GM12878 (cell line): ENCODE results near the gene THAP10. TPM values are rescaled to one million over a fixed set of nuclear protein-coding genes. Genes with fewer than 3 reads are reported as not detected.

Source experiments
- ATAC-seq: fragments of 200-7000 bp; cut with Tn5 transposase; 3 replicates; pipeline ENCODE4 v1.9.1; 2020; ENCODE audit warnings: mild to moderate bottlenecking, moderate library complexity
- BruUV-seq: library from RNA; stranded (reverse); fragments of 400-500 nt; replicated peaks from 2 replicates; lab custom pipeline; 2021; lab: Mats Ljungman, UMichigan
- CTCF ChIA-PET: fragments of 300-600 bp; sonication (Branson Sonifier 250); formaldehyde crosslinking; extraction: SDS; loops from one replicate; lab custom pipeline; 2021; ENCODE audit warnings: inconsistent platforms; lab: Yijun Ruan, JAX
- POLR2A ChIA-PET: fragments of 350-600 bp; formaldehyde crosslinking; extraction: SDS; loops from one replicate; lab custom pipeline; 2021; ENCODE audit warnings: inconsistent platforms; lab: Charles Lee
- RAD21 ChIA-PET: fragments of 300-600 bp; sonication (Branson Sonifier 250); formaldehyde crosslinking; loops from one replicate; lab custom pipeline; 2023; ENCODE audit warnings: antibody characterized with exemption; ENCODE audit not compliant: unreplicated experiment; lab: Charles Lee
- SMC1A ChIA-PET: fragments of 300-600 bp; sonication (Branson Sonifier 250); formaldehyde crosslinking; loops from one replicate; lab custom pipeline; 2023; ENCODE audit not compliant: unreplicated experiment, uncharacterized antibody; lab: Charles Lee
- DNase-seq: peaks from one replicate; pipeline ENCODE4 v3.0.0-alpha.2; 2011; ENCODE audit warnings: low read depth, low spot score
- FAIRE-seq: peaks from 3 replicates; lab custom pipeline; 2011; peaks lifted over from hg19 to GRCh38; lab: Jason Lieb, UNC
- H2AFZ ChIP-seq: 2 replicates; pipeline ENCODE4 v1.6.0; 2011; ENCODE audit warnings: low read depth, low read length, control low read depth; ENCODE audit not compliant: control insufficient read depth
- H3K27ac ChIP-seq: 2 replicates; pipeline ENCODE4 v1.5.1; 2011; ENCODE audit warnings: control low read depth; ENCODE audit not compliant: control insufficient read depth, insufficient read depth
- H3K27me3 ChIP-seq, 2 experiments: replicated peaks in 1 of 2; 2 replicates each; pipeline versions ENCODE4 v1.6.0 to v1.6.1; 2011; ENCODE audit warnings: low read length in 1 of 2; ENCODE audit not compliant: control insufficient read depth in 2 of 2, insufficient read depth in 2 of 2
- H3K36me3 ChIP-seq, 2 experiments: 2 replicates each; pipeline ENCODE4 v1.5.1; 2011; ENCODE audit warnings: low read length in 1 of 2; ENCODE audit not compliant: control insufficient read depth in 2 of 2, insufficient read depth in 2 of 2
- H3K4me1 ChIP-seq: 2 replicates; pipeline ENCODE4 v1.6.1; 2011; ENCODE audit warnings: mild to moderate bottlenecking, low read length, moderate library complexity, mixed read lengths; ENCODE audit not compliant: control insufficient read depth, insufficient read depth
- H3K4me2 ChIP-seq: 2 replicates; pipeline ENCODE4 v1.6.0; 2011; ENCODE audit warnings: control low read depth; ENCODE audit not compliant: control insufficient read depth, insufficient read depth
- H3K4me3 ChIP-seq: fragments of 200-600 bp; sonication (generic); 2 replicates; pipeline ENCODE4 v1.5.1; 2016
- H3K79me2 ChIP-seq: 2 replicates; pipeline ENCODE4 v1.6.0; 2011; ENCODE audit warnings: low read length; ENCODE audit not compliant: control insufficient read depth, insufficient read depth
- H3K9ac ChIP-seq: 2 replicates; pipeline ENCODE4 v1.8.0; 2011; ENCODE audit warnings: low read length, control low read depth, mixed read lengths; ENCODE audit not compliant: control insufficient read depth, insufficient read depth
- H3K9me3 ChIP-seq: replicated peaks from 3 replicates; pipeline ENCODE4 v1.5.1; 2011; ENCODE audit warnings: mild to moderate bottlenecking, low read length; ENCODE audit not compliant: control insufficient read depth, insufficient read depth
- H4K20me1 ChIP-seq: 2 replicates; pipeline ENCODE4 v1.6.0; 2011; ENCODE audit not compliant: control insufficient read depth, insufficient read depth
- ASH2L ChIP-seq: fragments of 300-600, 200-600 bp; sonication (generic); IDR thresholded peaks from 2 replicates; pipeline ENCODE4 v1.6.1; 2017; ENCODE audit warnings: low read depth, mild to moderate bottlenecking, borderline replicate concordance
- BMI1 ChIP-seq: fragments of 450-650 bp; IDR thresholded peaks from 2 replicates; pipeline ENCODE4 v1.6.1; 2016; ENCODE audit warnings: mild to moderate bottlenecking, moderate library complexity, borderline replicate concordance
- CEBPB ChIP-seq, 2 experiments: fragments of 150-350 bp in 1 of 2; IDR thresholded peaks; 2 replicates each; pipeline ENCODE4 v1.6.1; 2012 to 2014; ENCODE audit warnings: low read depth in 2 of 2, low read length in 2 of 2, borderline replicate concordance in 1 of 2, inconsistent platforms in 1 of 2
- CHD2 ChIP-seq: IDR thresholded peaks from 2 replicates; pipeline ENCODE4 v1.6.1; 2011; ENCODE audit warnings: low read depth, low read length, improper control_type of control experiment, borderline replicate concordance
- CREM ChIP-seq: IDR thresholded peaks from 2 replicates; pipeline ENCODE4 v1.6.1; 2014; ENCODE audit warnings: antibody characterized with exemption, low read depth
- FOXK2 ChIP-seq: fragments of 450-650 bp; IDR thresholded peaks from 2 replicates; pipeline ENCODE4 v1.6.1; 2017; ENCODE audit warnings: mild to moderate bottlenecking, moderate library complexity
- MEF2A ChIP-seq: IDR thresholded peaks from 2 replicates; pipeline ENCODE4 v1.6.1; 2011; ENCODE audit warnings: low read depth, mild to moderate bottlenecking, low read length, moderate library complexity; ENCODE audit not compliant: insufficient read depth
- MTA2 ChIP-seq: fragments of 450-650 bp; IDR thresholded peaks from 2 replicates; pipeline ENCODE4 v1.6.1; 2016; ENCODE audit warnings: low read depth, mild to moderate bottlenecking, moderate library complexity
- RAD21 ChIP-seq: IDR thresholded peaks from 2 replicates; pipeline ENCODE4 v1.6.1; 2011; ENCODE audit warnings: mild to moderate bottlenecking, low read depth, low read length, moderate library complexity; ENCODE audit not compliant: insufficient read depth
- ZBED1 ChIP-seq: IDR thresholded peaks from 2 replicates; pipeline ENCODE4 v1.6.1; 2016; ENCODE audit warnings: borderline replicate concordance
- ZNF217 ChIP-seq: fragments of 450-650 bp; IDR thresholded peaks from 2 replicates; pipeline ENCODE4 v1.6.1; 2017; ENCODE audit warnings: antibody characterized with exemption, mild to moderate bottlenecking
- ZNF274 ChIP-seq: IDR thresholded peaks from one replicate; pipeline ENCODE4 v1.8.0; 2011; ENCODE audit not compliant: insufficient read length, insufficient read depth
- ZNF384 ChIP-seq: IDR thresholded peaks from 2 replicates; pipeline ENCODE4 v1.6.1; 2012; ENCODE audit warnings: low read depth, mild to moderate bottlenecking, low read length, improper control_type of control experiment, borderline replicate concordance
- ZZZ3 ChIP-seq: IDR thresholded peaks from 2 replicates; pipeline ENCODE4 v1.6.1; 2011; ENCODE audit warnings: low read depth; ENCODE audit not compliant: control insufficient read depth, insufficient read length
- WGBS: methylation state at CpG from one replicate; pipeline ENCODE4 v1.1.6; 2016; ENCODE audit warnings: low lambda C conversion rate; ENCODE audit not compliant: insufficient replicate concordance, insufficient coverage; ENCODE audit errors: missing lambda C conversion rate; 5-methylcytosine and 5-hydroxymethylcytosine counted together
- in situ Hi-C: fragments of 300-500 bp; cut with MboI; formaldehyde crosslinking; loops from 9 replicates; pipeline ENCODE4 v1.14.3; 2018; ENCODE audit warnings: mixed read lengths
- intact Hi-C: fragments of 100-400 bp; cut with micrococcal nuclease; formaldehyde crosslinking; loops from one replicate; pipeline ENCODE4 v1.14.2; 2022; ENCODE audit not compliant: unreplicated experiment
- polyA plus RNA-seq, 11 experiments: library from polyadenylated mRNA; depleted of rRNA in 4 of 11; unstranded in 6 of 11; stranded (reverse) in 5 of 11; fragments of >200 nt; fragmentation: Nextera tagmentation in 4 of 11; fragmentation: Illumina TruSeq in 1 of 11; extraction: Ambion mirVana in 4 of 11; extraction: Trizol in 1 of 11; gene quantifications; 1 replicate in 1 of 11; 2 replicates in 10 of 11; pipeline versions ENCODE4 v1.2.1 to v1.2.3, GENCODE V29; 2011 to 2016; ENCODE audit warnings: inconsistent platforms in 2 of 11, missing spikeins in 2 of 11, low read depth in 1 of 11
- total RNA-seq, 4 experiments: library from RNA; depleted of rRNA in 3 of 4; stranded (reverse); fragments of >200 nt in 3 of 4; fragmentation: Illumina TruSeq in 1 of 4; extraction: Trizol in 1 of 4; gene quantifications; 2 replicates each; pipeline versions ENCODE4 v1.2.1 to v1.2.3, GENCODE V29; 2013 to 2021
- TF ChIP-seq, protein P1 (sequence below): fragments of 450-650 bp; IDR thresholded peaks from 2 replicates; pipeline ENCODE4 v1.6.1; 2017; ENCODE audit warnings: mild to moderate bottlenecking, moderate library complexity
- TF ChIP-seq, protein P2 (sequence below): fragments of 450-650 bp; IDR thresholded peaks from 2 replicates; pipeline ENCODE4 v1.6.1; 2018; ENCODE audit warnings: borderline replicate concordance, mild to moderate bottlenecking; ENCODE audit not compliant: partially characterized antibody

Gene THAP10
- total and polyA plus RNA-seq, 10 of the 15 experiments (the other 5 are each of a cell fraction or from before 2014, with no cell fraction given): 0.35 to 5.2 (median 1.4) TPM

DNA sequence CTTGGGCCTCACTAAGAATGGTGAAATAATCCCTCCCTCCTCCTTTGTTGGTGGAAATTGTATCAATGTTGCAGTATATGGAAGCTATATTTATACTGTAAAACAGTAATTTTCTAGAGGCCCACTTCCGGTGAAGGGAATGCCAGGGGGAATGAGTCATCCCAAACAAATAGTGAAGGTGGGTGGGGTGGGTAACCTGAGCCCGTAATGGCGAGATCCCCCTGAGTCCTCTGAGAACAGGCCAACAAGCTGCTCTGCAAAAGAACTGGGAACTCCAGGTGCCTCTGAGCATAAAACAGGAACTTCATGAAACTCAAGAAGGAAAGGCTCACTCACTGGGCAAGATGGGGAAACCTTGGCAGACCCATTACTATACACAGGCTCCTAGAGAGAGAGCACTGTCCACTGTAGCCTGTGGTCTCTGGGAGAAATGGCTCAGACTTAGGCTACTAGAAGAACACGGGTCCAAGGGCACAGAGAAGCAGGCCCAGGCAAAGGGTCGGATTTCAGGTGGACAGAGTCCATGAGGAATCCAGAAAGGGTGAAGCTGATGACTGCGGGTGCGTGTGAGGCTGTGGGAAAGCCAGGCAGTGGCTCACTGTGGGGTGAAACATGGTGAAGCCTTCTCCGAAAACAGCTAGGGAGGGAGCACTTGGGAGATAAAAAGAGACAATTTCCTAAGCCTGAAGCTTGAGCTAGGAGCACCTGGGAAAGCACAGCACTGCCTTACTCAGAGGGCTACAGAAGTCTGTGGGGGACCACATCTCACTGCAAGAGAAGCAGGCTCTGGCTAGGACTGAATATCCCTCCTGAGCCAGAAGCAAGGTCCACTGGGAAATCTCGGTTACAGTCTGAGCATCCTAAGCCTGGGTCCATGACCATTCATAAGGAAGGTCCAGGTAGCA is 58.1 kb downstream of the THAP10 start (continued):
- TF ChIP-seq RAD21 (no peak), ZNF217 (no peak)
- TF ChIP-seq, protein P1, sequence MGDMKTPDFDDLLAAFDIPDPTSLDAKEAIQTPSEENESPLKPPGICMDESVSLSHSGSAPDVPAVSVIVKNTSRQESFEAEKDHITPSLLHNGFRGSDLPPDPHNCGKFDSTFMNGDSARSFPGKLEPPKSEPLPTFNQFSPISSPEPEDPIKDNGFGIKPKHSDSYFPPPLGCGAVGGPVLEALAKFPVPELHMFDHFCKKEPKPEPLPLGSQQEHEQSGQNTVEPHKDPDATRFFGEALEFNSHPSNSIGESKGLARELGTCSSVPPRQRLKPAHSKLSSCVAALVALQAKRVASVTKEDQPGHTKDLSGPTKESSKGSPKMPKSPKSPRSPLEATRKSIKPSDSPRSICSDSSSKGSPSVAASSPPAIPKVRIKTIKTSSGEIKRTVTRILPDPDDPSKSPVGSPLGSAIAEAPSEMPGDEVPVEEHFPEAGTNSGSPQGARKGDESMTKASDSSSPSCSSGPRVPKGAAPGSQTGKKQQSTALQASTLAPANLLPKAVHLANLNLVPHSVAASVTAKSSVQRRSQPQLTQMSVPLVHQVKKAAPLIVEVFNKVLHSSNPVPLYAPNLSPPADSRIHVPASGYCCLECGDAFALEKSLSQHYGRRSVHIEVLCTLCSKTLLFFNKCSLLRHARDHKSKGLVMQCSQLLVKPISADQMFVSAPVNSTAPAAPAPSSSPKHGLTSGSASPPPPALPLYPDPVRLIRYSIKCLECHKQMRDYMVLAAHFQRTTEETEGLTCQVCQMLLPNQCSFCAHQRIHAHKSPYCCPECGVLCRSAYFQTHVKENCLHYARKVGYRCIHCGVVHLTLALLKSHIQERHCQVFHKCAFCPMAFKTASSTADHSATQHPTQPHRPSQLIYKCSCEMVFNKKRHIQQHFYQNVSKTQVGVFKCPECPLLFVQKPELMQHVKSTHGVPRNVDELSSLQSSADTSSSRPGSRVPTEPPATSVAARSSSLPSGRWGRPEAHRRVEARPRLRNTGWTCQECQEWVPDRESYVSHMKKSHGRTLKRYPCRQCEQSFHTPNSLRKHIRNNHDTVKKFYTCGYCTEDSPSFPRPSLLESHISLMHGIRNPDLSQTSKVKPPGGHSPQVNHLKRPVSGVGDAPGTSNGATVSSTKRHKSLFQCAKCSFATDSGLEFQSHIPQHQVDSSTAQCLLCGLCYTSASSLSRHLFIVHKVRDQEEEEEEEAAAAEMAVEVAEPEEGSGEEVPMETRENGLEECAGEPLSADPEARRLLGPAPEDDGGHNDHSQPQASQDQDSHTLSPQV: no peak
- TF ChIP-seq, all 136 proteins: peak for 0

DNA sequence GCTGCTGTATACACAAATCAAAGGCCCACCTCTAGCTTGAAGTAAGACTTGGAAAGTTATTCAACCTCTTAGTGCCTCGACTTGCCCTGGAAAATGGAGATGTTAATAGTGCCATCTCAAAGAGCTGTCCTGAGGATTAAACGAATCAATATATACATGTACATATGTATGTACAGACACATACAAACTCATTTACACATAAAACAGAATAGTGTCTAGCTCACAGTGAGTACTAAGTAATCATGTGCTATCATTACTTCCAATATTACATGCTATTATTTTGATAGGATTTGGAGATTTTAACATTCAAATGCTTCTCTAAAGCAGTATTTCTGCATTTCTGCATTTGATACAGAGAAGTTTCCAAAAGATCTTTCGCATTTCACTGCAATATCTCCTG is 58.8 kb downstream of the THAP10 start:
- intact Hi-C loops (no loop called here), in situ Hi-C loops (no loop called here)
- FAIRE-seq: no peak
- TF ChIP-seq FOXK2 (no peak), CEBPB (IDR thresholded peaks at IDR 0.05; ENCODE audit: borderline replicate concordance in 1 of 2, low read depth in 2 of 2, low read length in 2 of 2) (no peak), ZZZ3 (no peak), ASH2L (no peak), MEF2A (no peak), ZBED1 (no peak), ZNF274 (no peak), CREM (no peak), BMI1 (no peak), MTA2 (no peak), CHD2 (no peak), ZNF384 (no peak)
- TF ChIP-seq, protein P2, sequence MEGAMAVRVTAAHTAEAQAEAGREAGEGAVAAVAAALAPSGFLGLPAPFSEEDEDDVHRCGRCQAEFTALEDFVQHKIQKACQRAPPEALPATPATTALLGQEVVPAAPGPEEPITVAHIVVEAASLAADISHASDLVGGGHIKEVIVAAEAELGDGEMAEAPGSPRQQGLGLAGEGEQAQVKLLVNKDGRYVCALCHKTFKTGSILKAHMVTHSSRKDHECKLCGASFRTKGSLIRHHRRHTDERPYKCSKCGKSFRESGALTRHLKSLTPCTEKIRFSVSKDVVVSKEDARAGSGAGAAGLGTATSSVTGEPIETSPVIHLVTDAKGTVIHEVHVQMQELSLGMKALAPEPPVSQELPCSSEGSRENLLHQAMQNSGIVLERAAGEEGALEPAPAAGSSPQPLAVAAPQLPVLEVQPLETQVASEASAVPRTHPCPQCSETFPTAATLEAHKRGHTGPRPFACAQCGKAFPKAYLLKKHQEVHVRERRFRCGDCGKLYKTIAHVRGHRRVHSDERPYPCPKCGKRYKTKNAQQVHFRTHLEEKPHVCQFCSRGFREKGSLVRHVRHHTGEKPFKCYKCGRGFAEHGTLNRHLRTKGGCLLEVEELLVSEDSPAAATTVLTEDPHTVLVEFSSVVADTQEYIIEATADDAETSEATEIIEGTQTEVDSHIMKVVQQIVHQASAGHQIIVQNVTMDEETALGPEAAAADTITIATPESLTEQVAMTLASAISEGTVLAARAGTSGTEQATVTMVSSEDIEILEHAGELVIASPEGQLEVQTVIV: no peak

More for the DNA sequence above, 58.8 kb downstream of the THAP10 start:
- ChIA-PET SMC1A (interaction anchor here (1.6 kb wide), 1 partner anchor 41 kb away, joined by 3 read pairs; no protein-coding TSS in a partner anchor), CTCF (no interaction called here), RAD21 (no interaction called here), POLR2A (no interaction called here)
- no peak overlapping the region for H3K4me2 ChIP-seq
- no peak overlapping the region for H3K27ac ChIP-seq
- H4K20me1 ChIP-seq: no peaks in the 10 kb centered on the region
- H3K9me3 ChIP-seq: no peaks in the 10 kb centered on the region
- no peaks in the 10 kb centered on the region for H3K36me3 ChIP-seq
- no peak for DNase-seq
- no peaks in the 10 kb centered on the region for H3K27me3 ChIP-seq
- BruUV-seq: no TSS peak
- ATAC-seq: no peak
- no peak overlapping the region for H3K4me3 ChIP-seq
- H3K4me1 ChIP-seq: no peaks in the 10 kb centered on the region
- no peak overlapping the region for H2AFZ ChIP-seq
- H3K9ac ChIP-seq: no peak overlapping the region
- H3K79me2 ChIP-seq: no peaks in the 10 kb centered on the region
- 16% methylated on average over 3 of the region's 3 CpGs for WGBS
